NOMO-1 treated with DMSO at 0.1 percent for 48 hours (cell line): Measurements from ENCODE around the gene TNNI3.
A peak's percentile ranks its signal among the peaks of the same experiment; 100 is the strongest.
"Not testable (repeated sequence)": the region's sequence is repeated elsewhere in the genome, so short reads cannot be mapped to it uniquely, and the experiment has no call there.

ENCODE experiments used
- DNase-seq: peaks from one replicate; lab custom pipeline; 2025; ENCODE audit not compliant: unreplicated experiment; lab: John Stamatoyannopoulos, UW

The TNNI3 gene

DNA sequence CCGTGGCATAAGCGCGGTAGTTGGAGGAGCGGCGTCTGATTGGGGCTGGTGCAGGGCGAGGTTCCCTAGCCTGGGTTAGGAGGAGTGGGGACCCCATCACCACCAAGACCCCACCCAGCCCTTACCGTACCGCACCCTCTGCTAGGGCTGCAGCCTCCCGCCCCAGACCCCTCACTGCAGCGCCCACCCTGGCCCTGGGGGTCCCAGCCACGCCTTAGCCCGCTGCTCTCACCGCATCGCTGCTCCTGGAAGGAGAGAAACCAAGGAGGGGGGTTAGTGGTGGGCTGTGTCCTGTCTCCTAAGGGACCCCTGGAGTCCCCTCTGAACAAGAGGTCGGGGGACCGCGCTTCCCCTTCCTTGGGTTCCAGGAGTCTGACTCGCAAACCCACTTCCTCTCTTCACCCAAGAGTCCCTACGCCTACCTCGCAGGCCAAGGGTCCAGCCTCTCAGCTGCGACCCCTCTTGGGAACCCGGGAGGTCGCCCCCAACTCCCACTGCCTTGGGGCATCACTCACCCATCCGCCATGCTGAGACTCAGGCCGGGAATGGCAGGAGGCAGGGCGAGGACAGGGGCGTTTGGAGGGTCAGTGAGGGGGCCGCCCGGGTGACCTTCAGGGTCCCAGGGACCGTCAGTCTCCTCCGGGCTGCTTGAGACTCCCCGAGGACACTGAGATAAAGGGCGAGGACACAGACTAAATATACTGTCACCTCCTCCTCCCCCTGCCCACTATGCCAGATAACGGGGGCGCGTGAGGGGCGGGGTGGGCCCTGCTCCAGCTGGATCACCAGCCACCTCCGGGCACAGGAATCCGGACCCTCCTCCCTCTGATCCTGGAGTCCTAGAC is at the start of gene TNNI3:
Gene TNNI3, minus strand, starts transcription at position 669 of the 845 bp plus-strand sequence. Its CDS starts 143 bp downstream, at position 526.
- peak; percentile 19 for DNase-seq

DNA sequence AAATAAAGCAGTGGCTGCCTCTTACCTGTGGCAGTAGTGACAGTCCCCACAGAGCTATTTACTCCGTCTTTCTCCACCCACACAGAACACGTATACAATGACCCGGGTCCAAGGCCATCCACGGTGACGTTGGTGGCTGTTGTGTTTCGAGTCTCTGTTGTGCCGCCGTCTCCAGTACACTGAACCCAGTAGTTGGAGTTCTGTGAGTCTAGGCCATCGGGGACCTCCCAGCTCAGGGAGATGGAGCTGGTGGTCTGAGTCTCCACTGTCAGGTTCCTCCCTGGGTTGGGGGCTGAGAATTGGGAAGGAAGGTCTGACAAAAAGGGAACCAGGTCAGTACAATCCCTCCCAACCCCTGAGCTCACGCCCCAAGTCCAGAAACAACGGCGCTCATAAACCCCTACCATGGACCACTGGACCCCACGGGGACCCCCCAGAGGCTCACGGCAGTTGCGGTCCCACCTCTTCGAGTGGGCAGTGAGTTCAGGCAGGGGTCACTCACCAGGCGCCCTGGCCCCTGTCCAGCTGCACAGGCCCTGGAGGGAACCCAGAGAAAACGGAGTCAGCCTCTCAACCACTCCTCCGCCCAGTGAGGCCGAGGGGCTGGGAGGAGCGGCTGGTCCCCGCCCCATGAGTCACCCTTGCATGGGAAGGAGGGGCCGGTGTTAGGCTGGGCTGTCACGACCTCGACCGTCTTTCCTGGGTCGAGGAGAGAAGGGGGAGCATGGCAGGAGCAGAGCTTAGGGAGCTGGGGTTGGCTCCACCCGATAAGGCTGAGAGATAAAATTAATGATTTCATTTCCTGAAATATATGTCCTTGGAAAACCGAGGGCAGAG is 49.4 kb upstream of the TNNI3 start:
- DNase-seq, result peak; percentile 76

DNA sequence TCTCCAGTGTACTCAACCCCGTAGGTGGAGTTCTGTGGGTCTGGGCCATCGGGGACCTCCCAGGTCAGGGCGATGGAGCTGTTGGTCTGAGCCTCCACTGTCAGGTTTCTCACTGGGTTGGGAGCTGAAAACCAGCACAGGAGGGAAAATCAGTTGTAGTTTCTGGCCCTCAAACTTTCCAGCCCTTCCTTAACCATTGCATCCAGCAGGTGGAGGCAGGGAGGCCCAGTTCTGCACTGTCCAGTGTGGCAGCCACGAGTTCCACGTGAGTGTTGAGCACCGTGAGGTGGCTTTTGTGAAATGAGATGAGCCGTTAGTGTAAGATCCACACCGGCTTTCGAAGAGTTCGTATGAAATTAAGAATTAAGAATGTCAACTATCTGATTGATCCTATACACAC is 44.7 kb upstream of the TNNI3 start:
- not testable (repeated sequence) for DNase-seq

DNA sequence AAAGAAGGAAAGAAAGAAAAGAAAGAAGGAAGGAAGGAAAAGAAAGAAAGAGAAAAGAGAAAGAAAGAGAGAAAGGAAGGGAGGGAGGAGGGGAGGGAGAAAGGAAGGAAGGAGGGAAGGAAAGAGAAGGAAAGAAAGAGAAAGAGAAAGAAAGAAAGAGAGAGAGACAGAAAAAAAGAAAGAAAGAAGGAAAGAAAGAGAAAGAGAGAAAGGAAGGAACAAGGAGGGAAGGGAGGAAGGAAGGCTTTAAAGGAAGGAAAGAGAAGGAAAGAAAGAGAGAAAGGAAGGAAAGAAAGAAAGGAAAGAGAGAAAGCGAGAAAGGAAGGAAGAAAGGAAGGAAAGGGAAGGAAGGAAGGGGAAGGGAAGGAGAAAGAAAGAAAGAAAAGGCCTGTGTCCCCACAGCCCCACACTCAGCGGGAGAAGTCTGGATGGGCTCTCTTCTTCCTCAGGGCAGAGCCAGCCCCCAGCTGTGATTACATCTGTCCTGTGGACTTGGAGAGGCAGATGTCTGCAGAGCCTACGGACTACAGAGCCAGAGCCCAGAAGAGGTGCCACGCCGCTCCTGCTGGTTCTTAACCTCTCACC is 42.2 kb upstream of the TNNI3 start:
- DNase-seq, result no peak

DNA sequence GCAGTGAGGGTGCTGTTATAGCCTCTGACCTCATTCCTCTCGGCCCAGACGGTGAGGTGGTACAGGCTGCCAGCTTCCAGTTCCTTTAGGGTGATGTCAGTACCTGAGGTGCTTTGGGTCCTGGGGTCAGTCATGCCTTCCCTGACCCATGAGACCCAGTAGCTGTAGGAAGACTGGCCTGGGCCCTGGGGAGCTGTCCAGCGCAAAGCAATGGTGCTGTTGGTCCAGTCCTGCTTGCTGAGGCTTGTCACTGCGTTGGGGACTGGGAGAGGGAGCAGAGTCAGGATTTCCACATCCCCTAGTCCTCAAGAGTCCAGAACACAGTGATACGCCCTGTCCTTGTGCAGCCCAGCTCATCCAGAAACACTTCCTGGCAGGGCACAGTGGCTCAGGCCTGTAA is 41.1 kb upstream of the TNNI3 start:
- DNase-seq, result no peak

DNA sequence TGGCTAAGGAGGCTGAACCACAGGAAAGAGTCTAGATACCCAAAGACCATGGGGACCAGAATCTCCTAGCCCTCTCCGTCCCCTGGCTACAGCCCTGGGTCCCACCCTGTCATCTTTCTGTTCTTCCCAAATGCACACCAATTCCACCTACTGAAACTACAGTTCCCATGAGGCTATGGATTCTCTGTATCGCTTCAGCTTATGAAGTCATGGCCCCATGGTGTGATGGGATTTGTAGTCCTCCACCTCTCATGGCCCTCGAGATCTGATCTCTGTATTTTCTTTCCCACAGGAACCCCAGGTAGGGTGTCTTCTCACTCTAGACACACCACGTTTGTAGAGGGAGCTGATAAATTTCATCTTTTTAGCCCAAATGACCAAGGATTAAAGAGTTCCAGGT is 40.0 kb upstream of the TNNI3 start:
- peak; percentile 8 for DNase-seq

DNA sequence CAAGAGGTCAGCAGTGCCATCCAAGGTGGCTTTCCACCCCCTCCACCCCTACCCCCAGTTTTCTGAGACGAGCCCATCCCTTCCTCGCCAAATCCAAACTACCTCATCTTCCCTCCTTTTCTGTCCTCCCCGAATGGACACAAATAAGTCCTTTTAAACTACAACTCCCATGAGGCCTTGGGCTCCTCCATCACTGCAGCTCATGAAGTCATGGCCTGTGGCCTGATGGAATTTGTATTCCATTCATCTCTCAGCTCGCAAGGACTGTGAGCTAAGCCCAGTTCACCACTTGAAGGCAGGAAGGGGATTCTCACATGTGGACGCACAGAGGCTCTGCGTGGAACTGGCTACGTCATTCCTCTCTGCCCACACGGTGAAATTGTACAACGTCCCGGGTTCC is 39.3 kb upstream of the TNNI3 start:
- DNase-seq, result no peak

DNA sequence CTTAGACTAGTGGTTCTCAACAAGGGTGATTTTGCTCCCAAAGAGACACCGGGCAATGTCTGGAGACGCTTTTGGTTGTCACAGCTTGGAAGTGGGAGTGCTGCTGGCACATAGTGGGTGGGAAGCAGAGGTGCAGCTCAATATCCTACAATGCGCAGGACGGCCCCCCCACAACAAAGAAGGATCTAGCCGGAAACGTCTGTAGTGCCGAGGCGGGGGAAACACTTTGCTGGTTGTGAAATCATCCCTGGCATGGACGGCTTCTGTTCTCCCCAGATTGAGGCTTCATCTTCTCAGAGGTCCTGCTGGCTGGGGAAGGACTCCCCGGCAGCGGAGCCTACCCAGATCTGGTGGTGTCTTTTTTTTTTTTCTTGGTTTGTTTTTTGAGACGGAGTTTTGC is 35.9 kb upstream of the TNNI3 start:
- peak; percentile 9 for DNase-seq

DNA sequence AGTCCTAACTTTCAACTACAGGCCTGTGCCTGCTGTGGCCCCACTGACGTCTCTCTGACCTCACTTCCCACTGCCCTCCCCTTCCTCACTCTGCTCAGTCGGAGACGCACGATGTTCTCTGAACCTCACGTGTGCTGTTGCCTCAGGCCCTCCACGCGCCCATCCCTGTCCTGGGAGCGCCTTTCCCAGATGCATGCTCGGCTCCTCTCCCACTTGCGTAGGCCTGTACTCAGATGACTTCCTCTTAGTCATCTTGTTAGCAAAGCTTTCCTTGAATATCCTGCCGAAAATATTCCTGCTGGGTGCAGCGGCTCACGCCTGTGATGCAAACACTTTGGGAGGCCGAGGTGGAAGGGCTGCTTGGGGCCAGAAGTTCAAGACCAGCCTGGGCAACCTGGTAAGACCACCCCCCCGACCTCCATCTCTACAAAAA is 31.9 kb upstream of the TNNI3 start:
- DNase-seq, result no peak

DNA sequence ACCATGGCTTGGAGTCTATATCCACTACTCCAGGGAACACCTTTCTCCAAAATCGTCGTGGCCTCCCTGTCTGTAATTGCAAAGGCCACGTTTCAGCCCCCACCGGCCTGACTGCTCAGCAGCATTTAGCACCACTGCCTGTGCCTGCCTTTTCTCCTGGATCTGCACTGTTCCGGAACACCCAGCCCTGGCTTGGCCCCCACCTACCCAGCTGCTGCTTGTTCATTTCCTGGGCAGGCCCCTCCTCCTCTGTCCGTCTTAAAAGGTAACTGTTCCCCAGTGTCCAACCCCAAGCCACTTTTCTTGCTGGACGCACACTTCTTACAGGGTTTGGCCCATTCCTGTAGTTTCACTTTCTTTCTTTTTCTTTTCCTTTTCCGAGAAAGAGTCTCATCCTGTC is 31.1 kb upstream of the TNNI3 start:
- no peak for DNase-seq

DNA sequence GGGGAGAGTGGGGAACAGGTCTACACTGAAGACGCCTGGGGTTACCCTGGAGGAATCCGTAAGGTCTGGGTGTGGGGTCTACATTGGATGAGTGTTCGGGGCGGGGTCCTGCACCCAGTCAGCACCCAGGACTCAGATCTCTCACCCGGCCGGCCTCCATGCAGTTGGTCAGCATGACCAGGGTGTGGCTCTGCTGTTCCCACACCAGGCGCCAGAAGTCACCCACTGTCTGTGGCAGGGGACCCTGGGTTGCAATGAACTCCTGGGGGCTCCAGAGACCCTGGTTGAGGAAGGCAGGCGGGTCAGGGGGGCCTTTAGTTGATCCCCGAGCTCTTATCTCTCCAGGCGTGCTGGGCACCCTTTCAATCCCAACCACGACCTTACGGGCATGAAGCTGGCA is 28.5 kb upstream of the TNNI3 start:
- DNase-seq, result no peak

DNA sequence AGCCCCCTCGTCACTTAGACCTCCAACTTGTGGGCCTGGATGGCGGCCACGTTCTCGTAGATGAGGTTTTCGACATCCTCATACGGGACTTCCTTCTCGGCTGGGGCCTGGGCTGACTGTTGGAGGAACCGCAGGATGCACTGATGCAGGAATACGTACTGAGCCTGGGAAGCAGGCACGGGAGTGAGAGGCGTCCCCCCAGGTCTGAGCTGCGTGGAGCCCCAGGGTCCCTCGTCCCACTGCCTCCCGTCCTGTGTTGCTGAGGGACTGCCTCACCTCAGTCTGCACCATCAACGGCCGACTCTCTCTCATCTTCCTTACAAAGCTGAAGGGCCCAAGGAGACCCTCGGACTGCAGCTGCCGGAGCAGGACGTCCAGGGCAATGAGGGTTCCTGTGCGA is 24.2 kb upstream of the TNNI3 start:
- no peak for DNase-seq

DNA sequence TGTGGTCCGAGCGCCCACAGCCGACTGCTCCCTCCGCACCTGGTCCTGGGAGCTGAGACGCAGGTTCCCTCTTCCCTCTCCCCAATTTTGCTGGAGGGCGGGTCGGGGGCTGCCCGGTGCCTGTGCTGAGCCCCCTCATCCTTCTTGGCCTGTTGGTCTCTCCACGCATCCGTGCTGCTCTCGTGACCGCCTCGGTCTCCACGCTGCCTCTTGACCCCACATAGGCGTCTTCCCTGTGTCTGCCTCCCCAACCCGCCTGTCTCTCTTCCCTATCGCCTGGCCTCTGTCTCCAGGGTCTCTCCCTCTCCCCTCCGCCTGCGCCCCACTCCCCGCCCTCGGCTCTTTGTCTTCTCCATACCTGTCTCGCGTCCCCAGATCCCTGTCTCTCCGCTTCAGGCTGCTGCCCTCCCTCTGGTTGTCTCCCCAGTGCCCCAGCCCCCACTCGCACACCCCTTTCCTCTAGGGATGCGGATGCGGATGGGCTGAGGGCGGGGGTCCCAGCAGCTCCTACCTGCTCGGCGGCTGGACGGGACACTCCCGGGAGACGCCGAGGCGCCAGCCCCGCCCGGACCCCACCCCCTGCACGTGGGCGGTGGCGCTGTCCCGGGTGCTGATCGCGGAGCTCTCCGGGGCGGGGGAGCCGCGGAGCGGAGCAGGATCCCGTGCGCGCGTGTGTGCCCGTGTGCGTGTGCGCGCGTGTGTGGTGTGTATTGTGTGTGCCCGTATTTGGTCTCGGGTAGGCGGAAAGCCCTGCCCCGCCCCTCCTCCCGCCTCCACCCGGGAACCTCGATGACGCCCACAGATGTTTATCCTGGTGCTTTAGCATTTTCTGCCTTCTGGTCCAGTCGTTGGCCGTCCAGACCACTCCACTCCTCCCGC is 22.3 kb upstream of the TNNI3 start, which contains the start of gene SYT5:
Gene SYT5, minus strand, starts transcription at position 684 of the 879 bp plus-strand sequence. CDS start 1,248 bp downstream, outside the sequence.
- DNase-seq, result no peak

DNA sequence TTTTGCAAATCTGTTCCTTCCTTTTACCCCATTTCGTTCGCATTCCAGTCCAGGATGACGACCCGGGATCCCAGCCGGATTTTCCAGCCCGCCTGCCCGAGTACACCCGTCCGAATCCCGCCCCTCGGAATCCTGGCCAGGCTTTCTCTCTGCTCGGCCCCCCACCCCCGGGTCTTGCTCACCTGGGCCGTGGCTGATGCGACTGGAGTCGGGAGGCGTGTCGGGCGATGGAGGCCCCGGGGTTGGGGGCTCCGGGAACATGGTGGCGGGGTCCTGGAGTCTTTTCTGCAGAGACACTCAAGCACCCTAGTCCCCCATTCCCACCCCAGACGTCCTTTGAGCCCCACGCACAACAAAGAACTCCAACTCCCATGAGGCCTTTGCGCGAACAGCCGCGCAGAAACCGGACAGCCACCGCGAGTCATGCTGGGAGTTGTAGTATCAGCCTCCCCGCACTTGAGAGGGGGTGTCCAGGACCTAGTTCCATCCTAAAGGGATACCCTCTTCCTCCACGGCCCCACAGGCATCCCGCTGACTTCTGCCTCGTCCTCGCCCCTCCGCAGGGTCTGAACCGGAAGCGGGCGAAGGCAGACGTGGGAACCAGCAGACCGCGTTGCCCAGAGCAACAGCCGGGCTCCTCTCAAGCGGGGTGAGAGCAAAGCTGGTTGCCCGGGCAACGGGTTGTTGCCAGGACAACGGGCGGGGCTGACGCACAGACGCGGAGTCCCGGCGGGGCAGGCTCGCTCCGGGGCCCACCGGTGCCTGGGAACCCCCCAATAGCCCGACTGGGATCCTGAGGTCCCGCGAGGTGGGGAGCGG is 21.5 kb upstream of the TNNI3 start:
- peak; percentile 60 for DNase-seq

DNA sequence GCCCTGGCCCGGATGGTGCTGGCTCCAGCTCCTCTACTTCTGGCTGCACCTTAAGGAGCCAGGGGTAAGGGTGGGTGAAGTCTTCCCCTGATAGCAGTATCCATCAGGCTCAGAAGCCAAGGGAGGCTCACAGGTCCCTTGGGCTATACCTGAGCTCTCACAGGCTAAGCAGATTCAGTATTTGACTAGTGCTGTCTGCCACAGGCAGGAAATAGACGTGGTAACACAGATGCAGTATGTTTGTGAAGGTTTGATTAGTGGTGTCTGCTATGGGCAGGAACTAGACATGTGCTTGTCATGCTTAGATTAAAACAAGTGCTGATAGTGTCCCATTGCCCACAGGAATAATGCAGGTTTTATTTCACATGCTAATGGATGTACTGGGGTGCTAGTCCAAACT is 18.5 kb upstream of the TNNI3 start:
- no peak for DNase-seq

DNA sequence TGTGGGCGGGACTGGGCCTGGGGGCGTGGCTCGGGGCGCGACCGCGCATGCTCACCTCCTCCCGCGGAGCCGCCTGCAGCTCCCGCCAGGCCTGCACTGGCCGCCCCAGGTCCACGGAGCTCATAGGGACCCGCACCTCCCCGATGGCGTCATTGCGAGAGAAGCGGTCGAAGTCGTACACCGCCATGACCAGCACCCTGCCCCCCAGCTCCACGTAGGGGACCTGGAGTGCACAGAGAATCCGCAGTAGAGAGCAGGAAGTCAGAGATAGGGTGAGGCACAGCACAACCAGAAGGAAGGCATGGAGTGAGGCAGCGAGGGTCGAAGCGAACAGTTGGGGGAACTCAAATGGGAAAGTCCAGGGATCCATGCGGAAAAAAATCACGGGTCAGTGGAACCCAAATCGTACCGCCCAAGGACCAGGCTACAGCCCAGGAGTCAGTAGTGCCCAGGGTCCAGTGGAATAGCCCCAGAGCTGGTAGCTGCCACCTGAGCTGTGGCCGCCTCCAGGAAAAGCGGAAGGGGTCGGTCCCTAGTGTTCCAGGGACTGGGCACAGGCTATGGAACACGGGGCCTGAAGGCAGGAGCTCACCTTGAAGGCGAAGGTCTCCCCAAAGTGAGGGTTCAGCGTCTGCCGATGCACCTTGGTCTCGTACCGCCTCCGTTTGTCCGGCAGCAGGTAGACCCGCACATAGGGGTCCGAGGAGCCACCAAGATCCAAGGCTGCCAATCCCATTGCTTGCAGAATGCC is 17.8 kb upstream of the TNNI3 start:
- no peak for DNase-seq

DNA sequence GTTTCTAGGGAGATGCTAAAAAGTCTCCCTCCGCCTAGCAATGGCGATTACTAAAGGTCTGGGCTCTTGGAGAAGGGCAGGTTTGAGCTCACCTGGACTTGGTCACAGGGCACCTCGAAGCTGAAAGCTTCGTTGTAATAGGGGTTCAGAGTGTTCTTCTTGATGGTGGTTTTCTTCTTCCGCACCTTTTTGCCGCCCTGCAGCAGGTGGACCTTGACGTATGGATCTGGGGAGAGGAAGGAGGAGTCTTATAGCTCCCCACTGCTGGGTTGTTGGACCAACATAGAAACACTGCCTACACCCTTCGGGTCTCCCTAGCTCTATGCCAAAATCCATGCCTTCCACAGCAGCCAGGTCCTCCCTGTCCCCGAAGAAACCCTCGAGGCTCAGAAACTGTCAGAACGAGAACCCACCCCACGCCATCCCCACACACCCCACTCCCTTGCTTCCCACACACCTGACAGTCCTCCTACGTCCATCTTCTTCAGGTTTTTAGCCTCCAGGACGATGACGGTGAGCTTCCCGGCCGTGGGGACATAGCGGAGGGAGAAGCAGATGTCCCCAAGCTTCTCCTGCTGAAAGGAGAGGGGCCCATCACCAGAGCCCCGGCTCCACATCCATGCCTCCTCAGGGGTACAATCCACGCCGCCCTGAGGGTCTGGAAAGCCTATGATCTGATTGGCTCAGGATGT is 17.0 kb upstream of the TNNI3 start:
- no peak for DNase-seq

DNA sequence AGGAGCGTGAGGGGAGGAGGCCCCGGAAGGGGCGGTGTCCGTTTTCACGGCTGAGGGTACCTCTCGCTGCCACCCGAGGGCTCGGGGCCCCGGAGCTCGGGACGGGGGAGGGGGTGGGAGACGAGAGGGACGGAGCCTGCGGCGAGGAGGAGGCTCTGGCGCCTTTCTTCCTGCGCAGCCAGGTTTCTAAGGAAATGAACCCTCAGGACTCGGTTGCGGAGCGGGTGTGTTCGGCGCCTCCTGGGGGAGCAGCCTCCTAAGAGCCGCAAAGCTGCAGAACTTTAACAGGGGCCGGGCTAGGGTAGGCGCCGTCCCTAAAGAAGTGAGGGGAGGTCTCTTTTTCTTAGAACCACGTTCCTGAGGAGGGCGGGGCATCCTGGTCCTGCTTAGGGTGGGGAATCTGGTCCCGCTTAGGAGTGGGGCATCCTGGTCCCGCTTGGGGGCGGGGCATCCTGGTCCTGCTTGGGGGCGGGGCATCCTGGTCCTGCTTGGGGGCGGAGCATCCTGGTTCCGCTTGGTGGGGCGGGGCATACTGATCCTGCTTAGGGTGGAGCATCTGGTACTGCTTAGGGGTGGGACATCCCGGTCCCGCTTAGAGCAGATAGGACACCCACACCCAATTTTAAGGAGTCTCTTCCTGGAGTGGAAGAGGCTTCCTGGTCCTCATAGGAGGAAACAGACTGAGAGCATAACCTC is 16.3 kb upstream of the TNNI3 start:
- DNase-seq, result no peak
